LHCN-M2 (cell line): ENCODE results near the gene TBC1D30. TPM values are rescaled to one million over a fixed set of nuclear protein-coding genes. Genes with fewer than 3 reads are reported as not detected.
A peak's percentile ranks its signal among the peaks of the same experiment; 100 is the strongest.

Experiments used
- DNase-seq: peaks from one replicate; pipeline ENCODE4 v3.0.0-alpha.2; 2012; ENCODE audit warnings: low read depth
- total RNA-seq: library from RNA; depleted of rRNA; stranded (reverse); fragments of >200 nt; gene quantifications from 2 replicates; pipeline ENCODE4 v1.2.3, GENCODE V29; 2014

Gene TBC1D30
- total RNA-seq, 1 experiment from 2014 or later, result 0.06 TPM

DNA sequence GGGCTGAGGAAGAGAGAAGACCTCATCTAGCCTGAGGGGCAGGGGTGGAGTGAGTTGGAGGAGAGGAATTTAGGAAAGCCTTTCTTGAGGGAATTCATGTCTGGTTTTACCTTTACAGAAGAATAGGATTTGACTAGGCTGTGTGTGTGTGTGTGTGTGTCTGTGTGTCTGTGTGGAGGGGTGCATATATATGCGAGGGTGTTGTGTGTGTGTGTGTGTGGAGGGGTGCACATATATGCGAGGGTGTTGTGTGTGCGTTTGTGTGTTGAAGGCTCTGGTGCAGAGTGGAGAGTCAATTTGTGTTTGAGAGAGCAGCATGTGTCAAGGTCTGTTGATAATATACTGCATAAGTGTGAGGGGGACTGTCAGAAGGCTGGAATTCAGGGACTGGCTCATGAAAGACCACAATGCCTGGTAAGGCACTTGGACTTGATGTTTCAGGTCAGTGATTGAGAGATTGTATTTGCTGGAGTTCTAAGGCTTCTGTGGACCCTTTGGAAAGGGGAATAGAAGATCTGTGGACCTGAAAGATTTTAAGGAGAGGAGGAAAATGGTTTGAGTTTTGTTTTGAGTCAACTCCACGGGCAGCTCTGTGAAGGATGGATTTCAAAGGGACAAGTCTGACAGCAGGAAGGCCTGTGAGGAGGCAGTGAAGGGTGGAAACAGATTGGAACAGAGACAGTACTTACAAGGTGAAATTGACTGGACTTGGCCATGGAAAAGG, 34.6 kb downstream of the TBC1D30 start:
- no peak for DNase-seq

DNA sequence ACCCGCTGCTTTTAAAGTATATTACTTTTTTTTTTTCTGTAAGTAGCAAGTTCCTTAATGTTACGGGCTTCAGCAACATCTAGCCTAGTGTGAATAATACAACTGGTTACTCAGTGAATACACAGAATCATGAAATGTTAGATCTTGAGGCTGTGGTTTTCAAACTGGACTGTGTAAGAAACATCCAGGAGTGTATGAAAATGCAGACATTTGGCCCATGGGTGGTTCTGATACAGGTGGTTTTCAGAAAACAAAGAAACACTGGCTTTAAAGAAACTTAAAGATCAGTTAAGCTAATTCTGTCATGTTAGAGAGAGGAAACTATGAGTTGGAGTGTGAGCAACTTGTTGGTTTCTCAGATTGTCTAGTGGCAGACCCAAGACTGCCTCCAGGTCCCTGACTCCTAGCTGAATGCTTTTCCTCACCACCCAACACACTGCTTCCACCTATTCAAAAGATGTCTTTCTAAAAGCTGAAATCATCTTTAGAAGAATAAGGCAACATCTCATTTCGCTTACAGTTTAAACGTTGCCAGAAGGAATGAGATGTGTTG, 36.1 kb downstream of the TBC1D30 start:
- DNase-seq, result no peak

DNA sequence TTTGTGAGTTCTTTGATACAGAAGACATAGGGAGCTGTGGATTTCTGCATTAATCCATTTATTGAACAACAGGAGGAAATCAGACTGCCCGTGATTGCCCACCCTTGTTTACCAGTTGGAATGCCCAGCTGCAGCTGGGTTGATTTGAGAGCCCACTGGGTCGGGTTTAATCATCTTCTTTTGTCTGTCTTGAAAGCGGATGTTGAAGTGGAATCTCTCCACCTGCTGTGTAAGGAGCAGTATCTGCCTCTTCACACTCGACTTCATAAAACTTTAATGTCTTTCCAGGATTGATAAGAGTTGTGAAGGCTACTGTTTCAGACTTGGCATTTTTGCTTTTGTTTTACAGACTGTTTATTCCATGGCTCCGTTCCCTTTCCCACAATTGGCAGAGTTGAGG, 39.9 kb downstream of the TBC1D30 start:
- no peak for DNase-seq

- no peak for DNase-seq
Observed at GRCh38 chr12:64875186-64875585, 50.7 kb downstream of the TBC1D30 start.

- no peak for DNase-seq
Observed at GRCh38 chr12:64876388-64877071, 52.1 kb downstream of the TBC1D30 start.

DNA sequence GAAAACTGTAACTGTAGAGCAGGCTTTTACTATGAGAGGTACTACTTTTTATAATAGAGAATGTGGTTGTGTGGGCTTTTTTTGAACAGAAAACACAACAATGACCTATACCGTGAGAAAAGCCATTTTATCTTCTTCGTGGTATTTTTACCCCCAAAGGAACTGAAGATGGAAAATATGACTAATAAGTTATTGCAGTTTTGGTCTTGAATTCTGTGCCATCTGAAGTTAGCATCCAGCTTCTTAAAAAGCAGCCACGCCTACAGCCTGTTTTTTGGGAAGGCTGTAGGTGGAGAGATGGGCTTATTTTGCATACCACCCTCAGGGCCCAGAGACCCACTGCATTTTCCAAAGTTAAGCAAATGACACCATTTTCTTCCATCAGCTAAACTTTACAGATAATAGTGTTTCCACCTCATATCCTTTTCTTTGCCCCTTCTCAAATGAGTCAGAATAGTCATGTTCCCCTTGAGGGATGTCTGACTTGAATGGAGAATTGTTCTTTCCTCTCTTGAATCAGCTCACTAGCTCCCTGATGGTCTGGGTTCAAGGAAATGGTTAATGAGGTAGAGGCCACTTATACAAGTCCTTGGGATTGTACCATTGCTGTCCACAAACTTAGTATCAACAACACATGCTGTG, 53.0 kb downstream of the TBC1D30 start:
- no peak for DNase-seq

DNA sequence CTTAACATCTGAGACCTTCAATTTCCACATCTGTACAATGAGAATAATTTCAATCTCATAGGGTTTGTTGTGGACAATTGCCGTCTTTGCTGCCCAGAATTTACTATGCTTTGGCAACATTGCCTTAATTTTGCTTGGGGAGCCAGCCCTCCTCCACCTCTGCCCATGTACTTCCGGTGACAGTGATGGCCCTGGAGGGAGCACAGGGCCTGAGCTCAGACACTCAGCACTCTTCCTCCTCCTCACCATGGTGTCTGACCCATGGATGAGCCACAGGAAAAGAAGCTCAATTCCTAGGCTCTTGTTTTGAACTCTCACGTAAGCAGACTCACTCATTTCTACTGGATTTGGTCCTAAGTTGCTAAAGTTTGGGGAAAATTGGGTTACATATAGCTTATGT, 58.2 kb downstream of the TBC1D30 start:
- DNase-seq, result no peak

GRCh38 chr12:64883264-64884163, 59.1 kb downstream of the TBC1D30 start:
- DNase-seq, result no peak

DNA sequence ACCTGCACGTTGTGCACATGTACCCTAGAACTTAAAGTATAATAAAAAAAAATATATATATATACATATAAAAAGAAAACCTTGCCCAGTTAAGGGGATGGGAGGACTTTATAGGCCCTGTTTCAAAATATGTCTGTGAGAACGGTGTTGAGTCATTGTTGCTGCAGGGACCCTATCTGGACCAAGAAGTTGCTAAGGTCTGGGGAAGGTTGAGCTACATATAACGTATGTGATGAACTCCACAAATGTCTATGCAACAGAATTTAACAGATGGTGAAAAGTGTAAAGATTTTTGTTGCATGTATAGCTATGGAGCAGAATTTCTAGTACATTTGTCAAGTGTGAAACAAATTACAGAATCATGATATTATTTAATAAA, 59.7 kb downstream of the TBC1D30 start:
- no peak for DNase-seq

- DNase-seq, result no peak
Observed at GRCh38 chr12:64884728-64885127, 60.3 kb downstream of the TBC1D30 start.

DNA sequence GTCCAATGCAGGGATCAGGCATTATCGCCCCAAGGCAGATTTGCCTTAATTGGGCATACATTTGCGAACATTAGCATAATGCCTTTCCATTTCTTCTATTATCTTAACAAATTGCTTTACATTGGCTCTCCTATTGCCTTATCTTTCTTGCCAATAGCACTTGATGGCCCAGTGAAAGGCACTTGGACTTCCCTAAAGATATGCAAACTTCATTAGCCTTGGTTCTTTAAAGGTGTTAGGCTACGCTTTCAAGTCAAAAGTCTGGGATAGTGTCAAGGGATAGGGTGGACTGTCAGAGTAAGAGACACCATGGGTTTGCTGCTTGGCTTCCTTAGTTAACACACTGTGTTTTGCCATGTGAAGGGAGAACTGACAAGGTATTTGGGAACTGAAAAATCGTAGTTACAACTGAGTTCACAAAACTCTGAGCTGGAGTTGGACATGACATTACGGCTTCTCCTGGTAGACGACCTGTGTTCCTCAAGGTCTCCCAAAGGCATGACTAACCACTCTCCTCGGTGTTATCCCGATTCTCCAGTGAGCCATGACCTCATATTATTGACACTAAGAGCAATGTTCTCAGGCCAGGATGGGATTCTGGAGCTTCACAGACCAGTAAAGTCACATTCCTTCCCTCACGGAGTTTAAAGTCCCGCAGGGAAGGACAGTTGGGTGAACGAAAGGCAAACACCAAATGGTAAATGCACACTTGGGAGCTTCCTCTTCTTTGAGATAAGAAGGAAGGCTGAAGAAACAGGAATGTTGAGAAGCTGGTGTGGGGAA, 65.2 kb downstream of the TBC1D30 start:
- DNase-seq, result no peak

DNA sequence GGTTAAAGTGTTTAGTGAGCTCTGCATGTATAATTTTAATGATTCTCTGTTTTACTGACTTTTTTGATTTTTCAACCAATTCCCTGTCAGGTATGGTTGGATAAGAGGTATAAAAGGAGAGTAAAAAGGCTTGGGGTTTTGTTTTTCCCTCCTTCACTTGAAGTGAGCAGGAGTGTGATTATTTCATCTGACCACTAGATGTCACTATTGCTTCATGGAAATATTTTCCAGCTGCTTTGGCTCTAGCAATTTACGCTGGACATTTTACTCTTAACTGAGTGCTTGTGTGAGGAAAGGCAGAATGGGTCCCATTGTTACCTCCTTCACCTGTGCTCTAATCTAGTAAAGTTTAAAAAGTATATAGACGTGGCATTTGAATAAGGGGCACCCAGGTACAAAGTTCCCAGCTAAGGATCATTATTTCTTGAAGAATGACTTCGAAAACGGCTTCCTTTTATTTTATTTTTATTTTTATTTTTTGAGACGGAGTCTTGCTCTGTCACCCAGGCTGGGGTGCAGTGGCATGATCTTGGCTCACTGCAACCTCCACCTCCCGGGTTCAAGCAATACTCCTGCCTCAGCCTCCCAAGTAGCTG, 66.5 kb downstream of the TBC1D30 start:
- DNase-seq, result peak; percentile 72

- no peak for DNase-seq
Observed at GRCh38 chr12:64891629-64892028, 67.2 kb downstream of the TBC1D30 start.

DNA sequence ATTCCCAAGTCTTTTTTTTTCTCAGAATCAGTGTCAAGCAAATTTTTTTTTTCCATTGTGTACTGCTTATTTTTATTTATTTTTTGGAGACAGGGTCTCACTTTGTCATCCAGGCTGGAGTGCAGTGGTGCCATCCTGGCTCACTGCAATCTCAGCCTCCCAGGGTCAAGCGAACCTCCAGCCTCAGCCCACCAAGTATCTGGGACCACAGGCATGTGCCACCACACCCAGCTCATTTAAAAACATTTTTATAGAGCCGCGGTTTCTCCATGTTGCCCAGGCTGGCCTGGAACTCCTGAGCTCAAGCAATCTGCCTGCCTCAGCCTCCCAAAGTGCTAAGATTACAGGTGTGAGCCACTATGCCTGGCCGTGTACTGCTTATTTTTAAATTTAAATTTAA, 68.1 kb downstream of the TBC1D30 start:
- no peak for DNase-seq

GRCh38 chr12:64893961-64894360, 69.5 kb downstream of the TBC1D30 start:
- peak; percentile 91 for DNase-seq

DNA sequence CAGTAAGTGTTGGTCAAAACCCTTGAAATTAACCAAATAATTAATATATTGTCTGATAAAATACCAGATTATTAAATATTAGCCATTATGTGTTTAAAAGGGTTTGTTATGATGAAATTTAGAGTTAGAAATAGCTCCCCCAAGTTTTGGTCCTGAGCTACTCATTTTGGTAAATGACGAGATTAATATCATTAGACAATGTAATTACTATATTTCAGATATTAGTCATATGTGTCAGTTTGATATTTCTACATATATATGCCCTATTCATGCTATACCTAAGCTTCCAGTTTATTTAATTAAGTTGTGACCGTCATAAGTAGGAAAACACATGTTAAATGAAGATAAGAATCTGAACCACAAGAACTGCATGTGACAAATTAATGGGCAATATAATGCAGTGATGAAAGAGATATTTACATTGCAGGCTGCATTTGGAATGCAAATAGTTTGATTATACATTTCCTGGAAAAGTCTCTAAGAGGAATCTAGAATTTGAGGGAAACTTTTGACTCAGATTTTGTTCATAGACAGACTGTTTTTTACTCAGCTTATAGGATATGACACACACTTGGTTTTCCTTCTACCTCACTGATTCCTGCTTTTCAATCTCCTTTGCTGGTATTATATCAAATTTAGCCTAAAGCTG, 70.5 kb downstream of the TBC1D30 start:
- no peak for DNase-seq

- peak; percentile 87 for DNase-seq
Observed at GRCh38 chr12:64895526-64895925, 71.1 kb downstream of the TBC1D30 start.

- peak; percentile 94 for DNase-seq
Observed at GRCh38 chr12:64900540-64900939, 76.1 kb downstream of the TBC1D30 start.

DNA sequence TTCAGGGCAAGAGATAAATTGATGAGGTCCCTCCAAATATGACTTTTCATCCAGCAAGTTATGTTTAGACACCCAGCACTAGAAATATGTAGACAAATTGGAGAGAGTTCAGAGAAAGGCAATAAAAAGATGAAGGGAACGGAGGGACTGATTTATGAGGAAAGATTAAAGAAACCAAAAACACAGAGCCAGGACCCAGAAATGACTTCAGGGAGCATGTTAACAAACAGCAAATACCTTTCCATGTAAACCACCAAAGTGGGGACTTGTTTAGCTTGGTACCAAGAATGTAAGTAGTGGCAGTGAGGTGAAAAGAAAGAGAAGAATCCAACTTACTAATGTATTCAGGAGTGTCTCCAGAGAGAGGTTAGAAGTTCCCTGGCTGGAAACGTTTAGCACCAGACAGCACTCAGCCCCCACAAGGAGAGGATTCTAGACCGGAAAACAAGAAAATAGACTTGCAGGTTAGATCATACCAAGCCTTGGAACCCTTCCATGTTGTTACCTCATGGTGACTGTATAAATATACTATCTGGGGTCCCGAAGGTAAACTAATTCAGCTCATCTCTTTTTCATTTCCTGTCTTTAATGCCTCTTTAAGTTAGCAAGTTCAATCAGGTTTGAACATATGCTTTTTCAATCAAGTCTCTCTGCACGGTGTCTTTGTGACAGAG, 79.2 kb downstream of the TBC1D30 start:
- no peak for DNase-seq
